Dermis blood vessel endothelial cell (primary cell): ENCODE results near the gene RAD51B. TPM values are rescaled to one million over a fixed set of nuclear protein-coding genes. Genes with fewer than 3 reads are reported as not detected.
A peak's percentile ranks its signal among the peaks of the same experiment; 100 is the strongest.

Experiments used
- DNase-seq: peaks from one replicate; pipeline ENCODE4 v3.0.0; 2010
- total RNA-seq: library from RNA; depleted of rRNA; stranded (reverse); fragments of >200 nt; gene quantifications from 2 replicates; pipeline ENCODE4 v1.2.3, GENCODE V29; 2014

RAD51B gene
- total RNA-seq, 1 donor from 2014 or later = 22.8 TPM

- DNase-seq = no peak
Measured at GRCh38 chr14:68668028-68668427, 848.4 kb downstream of the RAD51B start.

DNA sequence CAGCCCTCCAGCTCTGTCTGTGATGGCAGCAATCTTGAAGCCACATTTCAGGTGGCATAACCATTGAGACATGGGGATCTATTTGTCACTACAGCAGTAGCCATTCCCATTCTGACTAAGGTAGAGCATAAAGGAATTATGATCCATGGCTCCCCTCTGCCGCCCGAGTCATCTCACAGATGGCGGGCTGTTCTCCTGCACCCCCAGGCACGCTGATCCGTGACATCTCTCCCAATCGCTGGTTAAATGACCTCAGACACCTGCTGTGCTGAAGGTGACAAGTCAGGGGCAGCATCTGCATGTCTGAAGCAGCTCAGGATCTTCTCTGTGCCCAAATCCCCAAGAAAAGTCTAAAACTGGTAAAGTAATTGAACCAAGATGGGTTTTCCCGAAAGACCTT, 849.0 kb downstream of the RAD51B start:
- no peak for DNase-seq

DNA sequence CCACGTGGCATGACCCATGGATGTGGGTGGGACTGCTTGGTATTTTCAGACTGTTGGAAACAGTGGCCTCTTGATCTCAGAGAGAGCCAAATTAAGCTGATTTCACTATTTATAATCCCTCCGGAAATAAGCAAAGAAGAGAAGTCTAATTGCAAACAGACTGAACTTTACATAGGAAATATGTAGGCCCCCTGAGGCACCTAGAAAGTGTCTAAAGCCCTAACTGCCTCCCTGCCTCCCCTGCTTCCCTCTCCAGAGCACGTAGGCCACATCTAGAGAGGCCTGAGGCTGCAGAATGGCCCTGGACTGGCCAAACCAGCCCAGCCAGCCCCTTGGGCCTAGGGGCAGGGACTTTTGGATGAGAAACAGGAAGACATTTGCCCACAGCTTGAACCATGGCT, 849.5 kb downstream of the RAD51B start:
- no peak for DNase-seq

- no peak for DNase-seq
Measured at GRCh38 chr14:68669603-68670358, 850.2 kb downstream of the RAD51B start.

- DNase-seq = no peak
Measured at GRCh38 chr14:68670359-68670715, 850.8 kb downstream of the RAD51B start.

GRCh38 chr14:68671909-68672308, 852.3 kb downstream of the RAD51B start:
- DNase-seq = no peak

DNA sequence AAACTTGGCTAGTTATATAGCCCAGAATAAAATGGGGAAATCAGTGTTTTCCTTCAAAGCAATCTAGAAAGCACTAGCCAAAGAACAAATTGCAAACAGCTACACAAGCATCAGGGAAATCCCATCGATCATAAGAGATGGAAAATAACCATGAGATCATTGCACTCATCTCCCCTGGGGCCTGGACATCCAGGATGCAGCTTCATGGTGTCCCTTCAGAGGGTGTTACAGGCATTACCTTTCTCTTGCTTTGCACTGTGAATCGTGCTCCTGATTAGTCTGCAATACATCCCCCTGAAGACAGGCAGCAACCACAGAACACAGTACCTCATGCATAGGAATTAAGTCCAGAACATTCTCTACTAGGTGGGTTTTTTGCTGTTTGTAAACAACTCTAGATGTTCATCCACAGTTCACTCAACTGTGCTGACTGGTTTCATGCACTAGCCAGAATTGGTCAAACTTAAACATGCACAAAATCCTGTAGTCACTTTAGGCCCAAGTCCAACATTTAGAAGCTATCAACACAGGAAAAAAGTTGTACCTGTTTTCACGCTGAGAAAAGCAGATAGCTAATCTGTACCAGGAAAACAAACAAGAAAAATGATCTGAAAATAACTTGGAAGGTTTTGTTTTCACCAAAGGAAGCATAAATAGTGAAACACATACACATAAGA, 853.2 kb downstream of the RAD51B start:
- peak; percentile 21 for DNase-seq

DNA sequence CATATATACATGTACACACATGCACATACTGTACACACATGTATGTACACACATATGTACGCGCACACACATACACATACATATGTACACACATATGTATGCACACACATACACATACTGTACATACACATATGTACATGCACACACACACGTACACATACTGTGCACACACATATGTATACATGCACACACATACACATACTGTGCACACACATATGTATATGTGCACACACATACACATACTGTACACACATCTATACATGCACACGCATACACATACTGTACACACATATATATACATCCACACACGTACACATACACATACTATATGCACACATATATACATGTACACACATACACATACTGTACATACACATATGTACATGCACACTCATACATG, 853.9 kb downstream of the RAD51B start:
- DNase-seq = no peak

- no peak for DNase-seq
Measured at GRCh38 chr14:68674538-68675232, 855.1 kb downstream of the RAD51B start.

- DNase-seq = peak; percentile 71
Measured at GRCh38 chr14:68675233-68675577, 855.6 kb downstream of the RAD51B start.

DNA sequence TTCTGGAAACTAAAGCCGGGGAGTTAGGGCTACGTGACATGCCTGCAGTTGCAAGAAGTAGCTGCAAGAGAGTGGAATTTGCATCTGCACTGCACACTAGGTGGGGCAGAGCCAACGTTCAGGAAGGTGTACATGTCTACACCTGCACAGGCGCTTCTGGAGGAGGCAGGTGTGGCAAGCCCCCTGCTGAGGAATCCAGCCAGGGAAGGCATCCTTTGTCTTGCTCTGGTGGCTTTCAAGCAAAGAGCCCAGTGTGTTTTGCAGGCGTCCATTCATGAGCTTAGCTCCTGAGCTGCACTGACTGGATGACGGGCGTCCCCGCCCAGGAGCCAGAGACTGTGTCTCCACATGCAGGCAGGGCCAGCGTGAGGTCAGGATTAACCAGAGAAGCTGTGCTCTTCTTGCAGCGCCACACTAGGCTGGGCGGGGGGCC, 856.9 kb downstream of the RAD51B start:
- DNase-seq = no peak

- no peak for DNase-seq
Measured at GRCh38 chr14:68677476-68677875, 857.9 kb downstream of the RAD51B start.

DNA sequence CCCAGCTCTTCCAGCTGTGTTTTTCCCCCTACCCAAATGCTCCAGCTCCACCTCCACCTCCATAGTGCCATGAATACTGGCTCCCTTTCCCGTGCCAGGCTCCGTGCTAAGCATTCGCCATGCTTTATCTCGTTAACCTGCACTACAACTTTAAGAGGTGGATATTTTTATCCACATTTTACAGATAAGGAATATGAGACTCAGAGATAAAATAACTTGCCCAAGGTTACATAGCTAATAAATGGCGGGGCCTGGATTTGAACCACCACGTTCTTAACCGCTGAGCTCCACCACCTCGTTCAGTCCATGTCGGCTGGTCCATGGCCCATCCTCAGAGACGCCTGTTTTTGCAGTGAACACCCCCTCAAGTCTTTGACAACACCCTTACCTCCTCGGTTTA, 858.3 kb downstream of the RAD51B start:
- DNase-seq = no peak

GRCh38 chr14:68678471-68678870, 858.9 kb downstream of the RAD51B start:
- no peak for DNase-seq

DNA sequence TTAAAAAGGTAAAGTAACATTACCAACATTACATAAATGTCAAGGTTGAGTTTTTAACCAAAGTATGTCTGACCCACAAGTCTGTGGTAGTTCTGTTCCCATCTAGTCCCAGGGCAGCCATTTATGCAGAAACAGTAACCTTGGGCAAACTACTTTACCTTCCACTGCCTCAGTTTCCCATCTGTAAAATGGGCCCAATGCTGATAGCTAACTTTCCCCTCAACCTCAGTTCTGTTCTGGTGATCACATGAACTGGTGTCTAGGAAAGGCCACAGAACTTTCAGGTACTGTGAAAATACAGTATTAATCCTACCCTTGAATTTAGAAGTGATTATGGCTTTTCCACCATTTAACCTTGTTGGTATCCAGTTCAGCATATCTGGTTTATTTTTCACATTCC, 859.7 kb downstream of the RAD51B start:
- no peak for DNase-seq

- DNase-seq = no peak
Measured at GRCh38 chr14:68679746-68680467, 860.3 kb downstream of the RAD51B start.

DNA sequence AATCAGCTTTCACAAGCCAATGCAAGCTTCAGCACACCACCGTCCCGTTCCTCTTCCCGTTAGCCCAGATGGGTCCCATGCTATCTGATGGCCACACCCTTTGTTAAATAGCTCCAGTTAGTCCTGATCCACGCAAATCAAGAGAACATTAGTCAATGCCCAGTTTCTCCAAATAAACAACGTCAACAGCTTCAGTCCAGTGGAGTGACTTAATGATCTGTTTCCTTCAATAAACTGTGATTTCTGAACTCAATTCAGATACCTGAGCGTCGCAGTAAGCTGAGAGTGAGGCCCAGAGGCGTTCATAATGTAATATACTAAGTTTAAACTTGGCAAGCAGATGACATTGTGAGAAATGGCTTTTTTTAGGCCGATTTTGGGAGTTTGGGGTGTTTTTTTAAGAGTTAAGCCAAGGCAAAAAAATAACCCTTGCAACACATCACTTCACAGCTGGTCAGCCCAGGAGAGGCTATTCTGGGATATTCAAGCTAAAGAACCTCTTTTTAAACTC, 861.0 kb downstream of the RAD51B start:
- no peak for DNase-seq

DNA sequence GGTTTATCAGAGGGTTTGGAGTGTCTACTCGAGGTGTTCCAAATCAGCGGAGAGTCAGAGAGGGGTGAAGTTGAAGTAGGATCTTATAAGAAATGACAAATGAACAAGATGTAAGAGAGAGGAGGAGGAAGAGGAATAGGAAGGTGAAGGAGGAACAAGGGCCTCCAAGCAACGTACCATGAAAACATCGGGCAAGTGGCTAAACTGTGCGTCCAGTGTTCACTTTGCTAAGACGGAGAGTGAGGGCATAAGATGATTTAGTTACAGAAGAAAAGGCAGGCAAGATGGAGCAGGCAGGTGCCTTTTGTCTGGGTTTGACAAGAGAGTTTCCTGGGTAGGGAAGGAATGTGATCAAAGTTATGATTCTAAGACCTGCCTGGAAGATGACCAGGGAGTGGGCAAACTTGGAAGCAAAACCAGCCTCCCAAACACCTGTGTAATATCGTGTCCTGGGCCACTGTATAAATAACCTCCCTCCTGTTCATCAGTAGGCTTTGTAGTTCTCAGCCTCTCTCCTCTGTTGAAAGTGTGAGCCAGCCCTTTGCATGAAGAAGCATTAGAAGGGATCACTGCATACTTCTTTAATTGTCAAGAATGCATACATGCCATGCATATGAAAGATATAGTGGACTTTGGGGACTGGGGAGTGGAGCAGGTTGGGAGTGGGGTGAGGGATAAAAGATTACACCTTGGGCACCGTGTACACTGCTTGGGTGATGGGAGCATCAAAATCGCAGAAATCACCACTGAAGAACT, 861.9 kb downstream of the RAD51B start:
- no peak for DNase-seq

DNA sequence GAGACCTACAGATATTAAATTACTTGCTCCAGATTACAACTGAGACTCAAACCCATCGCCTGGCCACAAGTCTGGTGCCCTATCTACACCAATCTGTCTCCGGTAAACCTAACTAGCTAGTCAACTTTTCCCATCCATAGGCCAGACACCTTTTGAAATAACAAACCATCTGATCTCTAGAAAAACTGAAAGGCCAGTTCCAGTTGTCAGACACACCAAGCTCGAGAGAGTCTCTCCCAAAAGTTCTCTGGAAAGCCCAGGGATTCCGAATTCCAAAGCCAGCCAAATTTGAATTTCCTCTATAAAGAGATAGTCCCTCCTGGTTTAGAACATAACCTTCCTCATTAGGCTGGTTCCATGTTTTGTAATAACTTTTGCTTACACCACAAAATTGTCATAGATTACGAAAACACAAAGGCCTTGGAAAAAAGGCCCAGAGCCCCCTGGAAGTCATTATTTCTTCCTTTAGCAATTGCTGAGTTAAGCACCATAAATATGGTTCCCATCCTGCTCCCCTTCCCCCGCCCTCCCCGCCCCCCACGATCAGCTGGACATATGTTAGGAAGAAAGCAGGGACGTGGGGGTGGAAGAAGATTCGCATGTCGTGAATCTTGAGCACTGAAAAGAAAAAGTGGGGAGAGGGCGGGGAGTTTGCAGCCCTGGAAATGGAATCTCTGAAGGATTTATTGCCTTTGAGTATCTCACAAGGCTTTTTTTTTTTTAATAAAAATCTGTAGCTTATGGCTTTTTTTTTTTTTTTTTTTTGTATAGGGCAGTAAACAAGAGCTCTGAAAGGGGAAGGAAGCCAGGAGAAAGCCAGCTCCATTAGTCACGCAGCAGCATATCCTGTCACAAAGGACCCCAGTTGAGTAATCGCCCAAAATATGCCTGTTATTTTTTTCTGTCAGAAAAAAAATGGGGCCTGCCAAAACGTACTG, 862.9 kb downstream of the RAD51B start:
- peak; percentile 96 for DNase-seq

GRCh38 chr14:68683326-68683725, 863.7 kb downstream of the RAD51B start:
- peak; percentile 22 for DNase-seq
